Endothelial cell of umbilical vein (primary cell): ENCODE data around the gene ARHGAP27. TPM values are rescaled to one million over a fixed set of nuclear protein-coding genes. Genes with fewer than 3 reads are reported as not detected.
"Not testable (repeated sequence)": the region's sequence is repeated elsewhere in the genome, so short reads cannot be mapped to it uniquely, and the experiment has no call there.

Experiments
- BruUV-seq: library from RNA; stranded (reverse); fragments of 400-500 nt; replicated peaks from 2 replicates; lab custom pipeline; 2021; lab: Mats Ljungman, UMichigan
- CTCF ChIA-PET: fragments of 300-600, 350-600 bp; sonication (Branson Sonifier 250); formaldehyde crosslinking; loops from one replicate; lab custom pipeline; 2021; ENCODE audit warnings: antibody characterized with exemption, inconsistent platforms; lab: Charles Lee
- POLR2A ChIA-PET: fragments of 300-600, 350-600 bp; sonication (Branson Sonifier 250); formaldehyde crosslinking; loops from one replicate; lab custom pipeline; 2021; ENCODE audit warnings: antibody characterized with exemption, inconsistent platforms; lab: Charles Lee
- DNase-seq: peaks from one replicate; pipeline ENCODE4 v3.0.0-alpha.2; 2011; ENCODE audit warnings: low read depth, low spot score
- FAIRE-seq: peaks from 2 replicates; lab custom pipeline; 2011; peaks lifted over from hg19 to GRCh38; lab: Jason Lieb, UNC
- H2AFZ ChIP-seq: 2 replicates; pipeline ENCODE4 v1.6.0; 2012; ENCODE audit warnings: low read depth, low read length, control low read depth, inconsistent platforms
- H3K27ac ChIP-seq: 2 replicates; pipeline ENCODE4 v1.5.1; 2011; ENCODE audit warnings: low read depth, mild to moderate bottlenecking, control low read depth, low read length, moderate library complexity; ENCODE audit not compliant: insufficient read depth
- H3K27me3 ChIP-seq, 2 experiments: 2 replicates each; pipeline versions ENCODE4 v1.6.0 to v1.6.1; 2011; ENCODE audit warnings: low read length in 2 of 2, mixed read lengths in 1 of 2; ENCODE audit not compliant: control insufficient read depth in 2 of 2, insufficient read depth in 2 of 2
- H3K36me3 ChIP-seq, 2 experiments: 2 replicates in 1 of 2; 3 replicates in 1 of 2; pipeline ENCODE4 v1.5.1; 2011; ENCODE audit warnings: low read length in 2 of 2, mild to moderate bottlenecking in 1 of 2, moderate library complexity in 1 of 2; ENCODE audit not compliant: control insufficient read depth in 2 of 2, insufficient read depth in 2 of 2; ENCODE audit errors: extremely low read depth in 1 of 2
- H3K4me1 ChIP-seq: 3 replicates; pipeline ENCODE4 v1.5.1; 2011; ENCODE audit warnings: mild to moderate bottlenecking, low read length; ENCODE audit not compliant: control insufficient read depth, insufficient read depth; ENCODE audit errors: extremely low read depth
- H3K4me2 ChIP-seq: 2 replicates; pipeline ENCODE4 v1.6.1; 2011; ENCODE audit warnings: low read length, control low read depth, mixed read lengths; ENCODE audit not compliant: insufficient read depth
- H3K4me3 ChIP-seq, 3 experiments: fragments of 200-600 bp in 1 of 3; sonication (generic), shearing (Covaris generic) in 1 of 3; replicated peaks in 1 of 3; 2 replicates each; pipeline ENCODE4 v1.5.1; 2011 to 2016; ENCODE audit warnings: control low read depth in 3 of 3, low read length in 3 of 3, mild to moderate bottlenecking in 2 of 3, inconsistent platforms in 1 of 3, low read depth in 1 of 3, moderate library complexity in 1 of 3; ENCODE audit not compliant: insufficient read depth in 1 of 3
- H3K79me2 ChIP-seq: 2 replicates; pipeline ENCODE4 v1.6.0; 2012; ENCODE audit warnings: low read length, inconsistent platforms; ENCODE audit not compliant: control insufficient read depth, insufficient read depth
- H3K9ac ChIP-seq: replicated peaks from 2 replicates; pipeline ENCODE3; 2011; ENCODE audit warnings: low read length, control low read depth; ENCODE audit not compliant: insufficient read depth; ENCODE audit errors: extremely low read depth
- H3K9me1 ChIP-seq: replicated peaks from 3 replicates; pipeline ENCODE4 v1.6.0; 2011; ENCODE audit warnings: mild to moderate bottlenecking, low read length; ENCODE audit not compliant: control insufficient read depth, insufficient read depth; ENCODE audit errors: extremely low read depth
- H3K9me3 ChIP-seq: replicated peaks from 2 replicates; pipeline ENCODE4 v1.5.1; 2012; ENCODE audit warnings: low read length, inconsistent platforms; ENCODE audit not compliant: control insufficient read depth, insufficient read depth
- H4K20me1 ChIP-seq: replicated peaks from 2 replicates; pipeline ENCODE3; 2011; ENCODE audit warnings: mild to moderate bottlenecking, low read length; ENCODE audit not compliant: control insufficient read depth, insufficient read depth; ENCODE audit errors: extremely low read depth
- dilution Hi-C: fragments of 300-500 bp; cut with MboI; formaldehyde crosslinking; loops from one replicate; pipeline ENCODE4 v1.15.0; 2019; ENCODE audit warnings: low sequenced_read_pairs; ENCODE audit not compliant: extremely low pct_ligation_motif_present
- intact Hi-C: fragments of 100-400 bp; cut with micrococcal nuclease; formaldehyde crosslinking; loops from one replicate; pipeline ENCODE4 v1.10.0; 2022
- polyA plus RNA-seq, 4 experiments: library from polyadenylated mRNA; depleted of rRNA in 3 of 4; stranded (reverse) in 3 of 4; unstranded in 1 of 4; fragments of >200 nt; gene quantifications; 2 replicates each; pipeline versions ENCODE4 v1.2.1 to v1.2.3, GENCODE V29; 2011 to 2012; ENCODE audit warnings: missing spikeins in 1 of 4
- total RNA-seq: library from RNA; stranded (reverse); gene quantifications from 2 replicates; pipeline ENCODE4 v1.2.3, GENCODE V29; 2021

The ARHGAP27 gene
- total and polyA plus RNA-seq, 2 donors (not counting 3 experiments of a cell fraction or from before 2014, with no cell fraction given): 21.0 to 47.0 TPM

DNA sequence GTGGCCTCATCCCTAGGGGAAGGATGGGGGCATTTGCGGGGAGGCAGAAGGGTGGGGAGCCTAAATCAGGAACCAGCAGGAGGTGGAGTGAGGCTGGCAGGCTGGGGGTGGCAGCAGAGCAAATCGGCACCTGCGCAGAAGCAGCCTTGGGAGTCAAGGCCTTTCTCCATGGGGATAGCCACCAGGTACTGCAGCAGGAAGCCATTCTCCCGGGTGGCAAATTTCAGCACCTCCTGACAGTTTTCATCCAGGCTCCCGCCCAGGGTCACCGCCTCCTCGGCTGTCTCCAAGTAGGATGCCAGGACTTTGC, 20.5 kb upstream of the ARHGAP27 start:
- H4K20me1 ChIP-seq, POLR2A ChIA-PET, H3K27ac ChIP-seq, H3K4me2 ChIP-seq, H3K79me2 ChIP-seq, H3K9me1 ChIP-seq, BruUV-seq, dilution Hi-C loops, intact Hi-C loops, H2AFZ ChIP-seq, H3K9ac ChIP-seq, CTCF ChIA-PET, H3K4me1 ChIP-seq, H3K27me3 ChIP-seq, H3K4me3 ChIP-seq, H3K36me3 ChIP-seq, FAIRE-seq, H3K9me3 ChIP-seq, DNase-seq: not testable (repeated sequence)

DNA sequence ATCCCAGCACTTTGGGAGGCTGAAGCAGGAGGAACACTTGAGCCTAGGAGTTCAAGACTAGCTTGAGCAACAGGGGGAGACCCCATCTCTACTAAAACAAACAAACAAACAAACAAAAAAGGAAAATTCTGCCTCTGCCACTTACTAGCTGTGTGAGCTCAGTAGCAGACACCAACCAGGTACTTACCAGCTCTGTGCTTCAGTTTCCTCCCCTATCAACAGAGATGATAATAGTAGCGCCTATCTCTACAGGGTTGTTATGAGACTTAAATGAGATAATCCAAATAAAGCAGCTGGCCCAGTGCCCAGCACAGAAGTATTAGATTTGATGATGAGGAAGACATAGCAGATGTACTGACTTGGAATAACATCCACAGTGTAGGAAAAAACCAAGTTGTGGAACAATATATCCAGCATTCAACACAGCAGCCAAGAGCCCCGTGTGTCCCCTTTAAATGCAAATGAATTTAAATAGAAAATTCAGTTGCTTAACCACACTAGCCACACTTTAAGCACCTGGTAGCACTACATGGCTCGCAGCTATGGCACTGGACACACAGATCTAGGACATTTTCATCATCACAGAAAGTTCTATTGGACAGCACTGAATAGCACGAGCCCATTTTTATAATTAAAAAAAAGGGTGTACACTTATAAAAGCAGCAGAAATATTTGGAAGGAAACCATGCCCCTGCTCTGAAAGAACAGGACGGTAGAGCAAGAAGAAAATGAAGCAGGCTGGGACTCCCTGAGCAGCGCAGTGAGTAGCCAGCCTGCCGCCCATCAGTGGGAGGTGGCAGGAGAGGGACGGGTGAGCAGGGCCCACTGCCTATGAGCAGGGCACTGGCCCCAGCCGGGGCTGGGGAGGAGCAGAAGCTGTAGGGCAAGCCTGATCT, 19.9 kb upstream of the ARHGAP27 start:
- H3K4me1 ChIP-seq, intact Hi-C loops, H3K9me3 ChIP-seq, POLR2A ChIA-PET, H3K27me3 ChIP-seq, H3K9me1 ChIP-seq, H3K4me3 ChIP-seq, H2AFZ ChIP-seq, H3K4me2 ChIP-seq, H3K36me3 ChIP-seq, H4K20me1 ChIP-seq, CTCF ChIA-PET, DNase-seq, H3K27ac ChIP-seq, dilution Hi-C loops, H3K79me2 ChIP-seq, BruUV-seq, H3K9ac ChIP-seq: not testable (repeated sequence)
- FAIRE-seq: peak; percentile 72

DNA sequence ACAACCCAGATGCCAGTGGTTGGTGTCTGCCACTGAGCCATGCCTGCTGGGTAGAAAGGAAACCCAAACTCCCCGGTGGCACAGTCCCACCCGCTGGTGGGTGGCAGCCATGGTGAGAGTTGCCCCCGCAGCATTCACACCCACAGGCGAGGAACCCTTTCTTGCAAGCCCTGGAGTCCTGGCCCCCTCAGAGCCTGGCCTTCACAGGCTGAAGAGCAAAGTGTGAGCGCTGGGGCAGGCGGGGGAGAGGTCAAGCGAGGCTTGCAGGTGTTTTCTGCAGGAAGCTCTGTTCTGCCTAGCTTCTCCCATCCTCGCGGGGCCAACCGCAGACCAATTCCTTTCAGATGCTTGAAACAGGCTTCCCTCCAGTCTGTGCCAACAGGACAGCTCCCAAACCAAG, 19.0 kb upstream of the ARHGAP27 start:
- dilution Hi-C loops, H3K9me1 ChIP-seq, CTCF ChIA-PET, POLR2A ChIA-PET, H3K79me2 ChIP-seq, H2AFZ ChIP-seq, H3K36me3 ChIP-seq, H3K27me3 ChIP-seq, H3K4me1 ChIP-seq, H3K9me3 ChIP-seq, BruUV-seq, H3K9ac ChIP-seq, H3K4me2 ChIP-seq, H3K27ac ChIP-seq, DNase-seq, H4K20me1 ChIP-seq, intact Hi-C loops, H3K4me3 ChIP-seq, FAIRE-seq: not testable (repeated sequence)
